DND-41 (cell line): Measurements from ENCODE around the gene SEM1.

ENCODE experiments used
- EZH2 ChIP-seq: IDR thresholded peaks from 3 replicates; pipeline ENCODE4 v1.6.1; 2012; ENCODE audit warnings: borderline replicate concordance, low read depth, mild to moderate bottlenecking, moderate library complexity, low read length, inconsistent platforms; ENCODE audit not compliant: severe bottlenecking
- TF ChIP-seq, protein P1 (sequence below): IDR thresholded peaks from 2 replicates; pipeline ENCODE4 v1.5.1; 2012; ENCODE audit warnings: borderline replicate concordance, low read length, moderate library complexity, mild to moderate bottlenecking; ENCODE audit not compliant: poor library complexity, severe bottlenecking; ENCODE audit errors: extremely low read depth

DNA sequence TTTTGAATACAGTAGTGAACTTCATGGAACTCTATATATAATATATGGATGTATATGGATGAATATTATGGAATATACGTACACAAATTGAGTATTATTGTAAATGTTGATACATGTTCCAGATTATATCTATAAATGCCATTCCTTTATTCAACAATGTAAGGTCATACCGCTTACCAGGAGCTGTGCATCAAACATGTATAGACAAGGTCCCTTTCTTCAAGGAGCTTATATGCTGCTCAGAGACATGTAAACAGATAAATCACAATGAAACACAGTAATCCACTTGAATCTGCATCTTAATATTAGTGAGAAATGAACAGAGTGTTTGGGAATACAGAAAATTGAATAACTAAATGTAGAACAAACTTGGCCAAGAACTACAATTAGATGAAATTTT lies 898 bp upstream of the SEM1 start:
- TF ChIP-seq, protein P1, sequence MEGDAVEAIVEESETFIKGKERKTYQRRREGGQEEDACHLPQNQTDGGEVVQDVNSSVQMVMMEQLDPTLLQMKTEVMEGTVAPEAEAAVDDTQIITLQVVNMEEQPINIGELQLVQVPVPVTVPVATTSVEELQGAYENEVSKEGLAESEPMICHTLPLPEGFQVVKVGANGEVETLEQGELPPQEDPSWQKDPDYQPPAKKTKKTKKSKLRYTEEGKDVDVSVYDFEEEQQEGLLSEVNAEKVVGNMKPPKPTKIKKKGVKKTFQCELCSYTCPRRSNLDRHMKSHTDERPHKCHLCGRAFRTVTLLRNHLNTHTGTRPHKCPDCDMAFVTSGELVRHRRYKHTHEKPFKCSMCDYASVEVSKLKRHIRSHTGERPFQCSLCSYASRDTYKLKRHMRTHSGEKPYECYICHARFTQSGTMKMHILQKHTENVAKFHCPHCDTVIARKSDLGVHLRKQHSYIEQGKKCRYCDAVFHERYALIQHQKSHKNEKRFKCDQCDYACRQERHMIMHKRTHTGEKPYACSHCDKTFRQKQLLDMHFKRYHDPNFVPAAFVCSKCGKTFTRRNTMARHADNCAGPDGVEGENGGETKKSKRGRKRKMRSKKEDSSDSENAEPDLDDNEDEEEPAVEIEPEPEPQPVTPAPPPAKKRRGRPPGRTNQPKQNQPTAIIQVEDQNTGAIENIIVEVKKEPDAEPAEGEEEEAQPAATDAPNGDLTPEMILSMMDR = no peak
- TF ChIP-seq EZH2 = no peak
